Activated CD4-positive, alpha-beta memory T cell treated with anti-CD3 and anti-CD28 coated beads, Interleukin-2, amount 10 ng/mL, durations not matched to agents 7 days and 5 days (primary cell): ENCODE data around the gene PCDHA1. TPM values are rescaled to one million over a fixed set of nuclear protein-coding genes. Genes with fewer than 3 reads are reported as not detected.

Experiments used
- CTCF ChIA-PET: fragments of 350-600 bp; sonication (Branson Sonifier 250); formaldehyde crosslinking; loops from one replicate; lab custom pipeline; 2021; ENCODE audit warnings: antibody characterized with exemption, inconsistent platforms; lab: Charles Lee
- POLR2A ChIA-PET: fragments of 350-600 bp; sonication (Branson Sonifier 250); formaldehyde crosslinking; loops from one replicate; lab custom pipeline; 2021; ENCODE audit warnings: antibody characterized with exemption; lab: Charles Lee
- DNase-seq: peaks from one replicate; pipeline ENCODE4 v3.0.0-alpha.2; 2020
- H3K27ac Mint-ChIP-seq: one replicate; pipeline ENCODE4 v1.8.0; 2021; ENCODE audit warnings: mild to moderate bottlenecking, mixed read lengths
- H3K27me3 Mint-ChIP-seq: one replicate; pipeline ENCODE4 v1.8.0; 2021; ENCODE audit warnings: mixed read lengths
- H3K36me3 Mint-ChIP-seq: one replicate; pipeline ENCODE4 v1.8.0; 2021; ENCODE audit warnings: low read depth, mixed read lengths
- H3K4me1 Mint-ChIP-seq: one replicate; pipeline ENCODE4 v1.8.0; 2021; ENCODE audit warnings: mixed read lengths
- H3K4me3 Mint-ChIP-seq: one replicate; pipeline ENCODE4 v1.8.0; 2021; ENCODE audit warnings: mild to moderate bottlenecking, mixed read lengths
- H3K9me3 Mint-ChIP-seq: one replicate; pipeline ENCODE4 v1.8.0; 2021; ENCODE audit warnings: mixed read lengths
- total RNA-seq, 2 experiments: library from RNA; stranded (reverse); gene quantifications; one replicate each; pipeline ENCODE4 v1.2.3, GENCODE V29; 2021

PCDHA1 gene
- total RNA-seq, 2 experiments from 2014 or later, result not detected

DNA sequence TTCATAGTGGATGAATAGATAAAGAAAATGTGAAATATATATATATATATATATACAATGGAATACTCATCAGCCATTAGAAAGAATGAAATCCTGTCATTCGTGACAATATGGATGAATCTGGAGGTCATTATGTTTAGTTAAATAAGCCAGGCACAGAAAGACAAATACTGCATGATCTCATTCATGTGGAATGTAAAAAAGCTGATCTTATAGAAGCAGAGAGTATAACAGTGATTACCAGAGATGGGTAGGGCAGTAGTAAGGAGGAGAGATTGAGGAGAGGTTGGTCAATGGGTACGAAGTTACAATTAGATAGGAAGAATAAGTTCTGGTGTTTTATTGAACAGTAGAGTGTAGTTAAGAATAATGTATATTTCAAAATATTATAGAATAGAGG, 160.6 kb downstream of the PCDHA1 start:
- ChIA-PET POLR2A (no interaction called here), CTCF (no interaction called here)
- Mint-ChIP-seq H3K36me3 (no peaks in the 10 kb centered on the region), H3K27me3 (no peaks in the 10 kb centered on the region), H3K4me3 (no peak overlapping the region), H3K9me3 (peaks cover 4% of the 10 kb centered on the region), H3K4me1 (no peaks in the 10 kb centered on the region), H3K27ac (no peak overlapping the region)
- DNase-seq, result no peak

- CTCF ChIA-PET, result no interaction called here
- no peak overlapping the region for H3K4me3 Mint-ChIP-seq
- no peak for DNase-seq
- H3K27me3 Mint-ChIP-seq, result no peaks in the 10 kb centered on the region
- POLR2A ChIA-PET, result no interaction called here
- H3K9me3 Mint-ChIP-seq, result peaks cover 3% of the 10 kb centered on the region
- H3K36me3 Mint-ChIP-seq, result no peaks in the 10 kb centered on the region
- no peaks in the 10 kb centered on the region for H3K4me1 Mint-ChIP-seq
- no peak overlapping the region for H3K27ac Mint-ChIP-seq
These were observed 165.7 kb downstream of the PCDHA1 start for GRCh38 chr5:140951636-140952035.

GRCh38 chr5:140953234-140953633, 167.3 kb downstream of the PCDHA1 start:
- DNase-seq, result no peak
- H3K4me1 Mint-ChIP-seq, result no peaks in the 10 kb centered on the region
- CTCF ChIA-PET, result no interaction called here
- H3K27ac Mint-ChIP-seq, result no peak overlapping the region
- no peaks in the 10 kb centered on the region for H3K27me3 Mint-ChIP-seq
- no peaks in the 10 kb centered on the region for H3K36me3 Mint-ChIP-seq
- H3K9me3 Mint-ChIP-seq, result peaks cover 3% of the 10 kb centered on the region
- H3K4me3 Mint-ChIP-seq, result no peak overlapping the region
- POLR2A ChIA-PET, result no interaction called here

- no peak overlapping the region for H3K4me3 Mint-ChIP-seq
- peaks cover 16% of the 10 kb centered on the region for H3K27me3 Mint-ChIP-seq
- POLR2A ChIA-PET, result no interaction called here
- CTCF ChIA-PET, result no interaction called here
- no peaks in the 10 kb centered on the region for H3K4me1 Mint-ChIP-seq
- no peak overlapping the region for H3K27ac Mint-ChIP-seq
- no peaks in the 10 kb centered on the region for H3K36me3 Mint-ChIP-seq
- H3K9me3 Mint-ChIP-seq, result peaks cover 3% of the 10 kb centered on the region
- DNase-seq, result no peak
These were observed 176.2 kb downstream of the PCDHA1 start for GRCh38 chr5:140962190-140962589.

GRCh38 chr5:140964356-140964755, 178.4 kb downstream of the PCDHA1 start:
- ChIA-PET POLR2A (no interaction called here), CTCF (no interaction called here)
- no peak for DNase-seq
- Mint-ChIP-seq H3K9me3 (peaks cover 3% of the 10 kb centered on the region), H3K4me3 (no peak overlapping the region), H3K27me3 (peaks cover 24% of the 10 kb centered on the region), H3K36me3 (no peaks in the 10 kb centered on the region), H3K27ac (no peak overlapping the region), H3K4me1 (no peaks in the 10 kb centered on the region)

DNA sequence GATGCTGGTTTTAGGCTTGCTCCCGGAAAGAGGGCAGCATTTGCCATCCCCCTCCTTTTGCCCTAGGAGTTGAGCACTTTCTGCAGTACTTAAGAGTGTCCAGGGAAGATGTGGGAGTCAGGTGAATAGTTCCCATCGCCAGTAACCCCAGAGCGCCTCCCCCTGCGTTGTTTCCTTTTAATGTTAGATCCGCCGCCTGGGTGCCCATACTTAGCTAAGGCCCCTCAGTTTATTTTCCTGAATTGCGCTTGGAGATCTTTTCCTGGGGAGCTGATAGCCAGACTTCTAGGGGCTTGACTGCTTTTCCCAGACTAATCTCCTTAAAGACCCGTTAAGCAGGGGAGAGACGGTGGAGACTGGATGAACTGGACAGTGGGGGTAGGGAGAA, 180.0 kb downstream of the PCDHA1 start:
- Mint-ChIP-seq H3K36me3 (no peaks in the 10 kb centered on the region), H3K27ac (no peak overlapping the region), H3K4me3 (no peak overlapping the region), H3K27me3 (peaks cover 24% of the 10 kb centered on the region), H3K4me1 (no peaks in the 10 kb centered on the region), H3K9me3 (peaks cover 3% of the 10 kb centered on the region)
- no peak for DNase-seq
- CTCF ChIA-PET, result no interaction called here
- POLR2A ChIA-PET, result no interaction called here

- no peaks in the 10 kb centered on the region for H3K36me3 Mint-ChIP-seq
- H3K9me3 Mint-ChIP-seq, result peaks cover 3% of the 10 kb centered on the region
- ChIA-PET CTCF (no interaction called here), POLR2A (no interaction called here)
- DNase-seq, result no peak
- H3K4me3 Mint-ChIP-seq, result no peak within 1 kb of the TSS
- H3K27ac Mint-ChIP-seq, result no peak within 1 kb of the TSS
- no peaks in the 10 kb centered on the region for H3K4me1 Mint-ChIP-seq
- peaks cover 24% of the 10 kb centered on the region for H3K27me3 Mint-ChIP-seq
These were observed 180.6 kb downstream of the PCDHA1 start, which contains the start of gene PCDHAC2 for GRCh38 chr5:140966293-140967225. PCDHAC2 (plus strand) TSS chr5:140966476; CDS start chr5:140966767, 291 bp downstream.

GRCh38 chr5:140967226-140967893, 181.4 kb downstream of the PCDHA1 start:
- H3K4me3 Mint-ChIP-seq, result no peak overlapping the region
- peaks cover 3% of the 10 kb centered on the region for H3K9me3 Mint-ChIP-seq
- ChIA-PET POLR2A (no interaction called here), CTCF (no interaction called here)
- H3K27me3 Mint-ChIP-seq, result peaks cover 24% of the 10 kb centered on the region
- H3K36me3 Mint-ChIP-seq, result no peaks in the 10 kb centered on the region
- no peak overlapping the region for H3K27ac Mint-ChIP-seq
- no peaks in the 10 kb centered on the region for H3K4me1 Mint-ChIP-seq
- no peak for DNase-seq

GRCh38 chr5:140969880-140970279, 183.9 kb downstream of the PCDHA1 start:
- Mint-ChIP-seq H3K36me3 (no peaks in the 10 kb centered on the region), H3K4me1 (no peaks in the 10 kb centered on the region), H3K27me3 (peaks cover 16% of the 10 kb centered on the region), H3K27ac (no peak overlapping the region), H3K9me3 (peaks cover 3% of the 10 kb centered on the region), H3K4me3 (no peak overlapping the region)
- ChIA-PET CTCF (interaction anchor here (1.4 kb wide), 1 partner anchor 11 kb away, joined by 4 read pairs; no protein-coding TSS in a partner anchor), POLR2A (no interaction called here)
- no peak for DNase-seq

- no peaks in the 10 kb centered on the region for H3K27me3 Mint-ChIP-seq
- no peaks in the 10 kb centered on the region for H3K36me3 Mint-ChIP-seq
- H3K9me3 Mint-ChIP-seq, result no peaks in the 10 kb centered on the region
- POLR2A ChIA-PET, result no interaction called here
- H3K27ac Mint-ChIP-seq, result no peak overlapping the region
- no peak overlapping the region for H3K4me3 Mint-ChIP-seq
- no peak for DNase-seq
- CTCF ChIA-PET, result no interaction called here
- H3K4me1 Mint-ChIP-seq, result no peaks in the 10 kb centered on the region
These were observed 187.6 kb downstream of the PCDHA1 start for GRCh38 chr5:140973550-140973949.

DNA sequence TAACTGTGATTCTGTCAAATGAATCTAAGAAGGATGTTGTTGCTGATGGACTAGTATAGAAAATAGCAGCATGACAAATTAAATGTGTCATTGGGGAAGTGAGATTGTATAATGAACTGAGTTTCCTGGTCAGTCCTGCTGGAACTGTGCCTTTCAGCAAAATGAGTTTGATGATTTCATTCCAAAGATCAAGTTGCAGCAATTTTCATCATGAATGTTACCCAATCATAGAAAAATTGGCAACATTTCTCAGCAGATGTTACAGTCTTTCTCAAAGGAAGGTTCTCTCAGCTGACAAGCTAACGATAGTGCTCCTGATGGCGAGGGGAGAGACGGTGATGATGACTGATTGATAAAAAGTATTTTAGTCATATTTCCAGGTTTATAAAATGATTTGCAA, 191.1 kb downstream of the PCDHA1 start:
- POLR2A ChIA-PET, result no interaction called here
- no peak overlapping the region for H3K4me3 Mint-ChIP-seq
- no peak overlapping the region for H3K27ac Mint-ChIP-seq
- no peaks in the 10 kb centered on the region for H3K4me1 Mint-ChIP-seq
- H3K27me3 Mint-ChIP-seq, result no peaks in the 10 kb centered on the region
- H3K9me3 Mint-ChIP-seq, result no peaks in the 10 kb centered on the region
- no peak for DNase-seq
- CTCF ChIA-PET, result no interaction called here
- H3K36me3 Mint-ChIP-seq, result no peaks in the 10 kb centered on the region

DNA sequence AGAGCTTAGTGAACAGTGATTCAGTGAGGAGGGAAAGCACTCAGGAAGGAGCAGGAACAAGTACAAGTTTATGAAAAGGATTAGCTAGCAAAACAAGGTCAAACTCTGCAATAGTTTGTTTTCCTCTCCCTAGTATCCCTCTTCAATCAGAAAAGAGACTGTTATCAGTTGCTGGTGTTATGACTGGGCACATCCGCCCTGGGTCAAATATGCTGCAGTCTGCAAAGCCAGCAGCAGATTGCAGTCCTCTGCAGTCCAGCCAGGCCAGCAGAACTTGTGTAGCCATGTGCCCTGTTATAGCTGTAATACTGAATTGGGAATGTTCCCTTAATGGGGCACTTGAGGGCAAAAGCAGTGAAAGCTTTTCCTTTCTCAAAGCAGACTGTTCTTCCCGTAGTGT, 192.3 kb downstream of the PCDHA1 start:
- Mint-ChIP-seq H3K4me1 (no peaks in the 10 kb centered on the region), H3K27ac (no peak overlapping the region), H3K36me3 (no peaks in the 10 kb centered on the region), H3K27me3 (no peaks in the 10 kb centered on the region), H3K9me3 (no peaks in the 10 kb centered on the region), H3K4me3 (no peak overlapping the region)
- no peak for DNase-seq
- POLR2A ChIA-PET, result no interaction called here
- CTCF ChIA-PET, result no interaction called here

DNA sequence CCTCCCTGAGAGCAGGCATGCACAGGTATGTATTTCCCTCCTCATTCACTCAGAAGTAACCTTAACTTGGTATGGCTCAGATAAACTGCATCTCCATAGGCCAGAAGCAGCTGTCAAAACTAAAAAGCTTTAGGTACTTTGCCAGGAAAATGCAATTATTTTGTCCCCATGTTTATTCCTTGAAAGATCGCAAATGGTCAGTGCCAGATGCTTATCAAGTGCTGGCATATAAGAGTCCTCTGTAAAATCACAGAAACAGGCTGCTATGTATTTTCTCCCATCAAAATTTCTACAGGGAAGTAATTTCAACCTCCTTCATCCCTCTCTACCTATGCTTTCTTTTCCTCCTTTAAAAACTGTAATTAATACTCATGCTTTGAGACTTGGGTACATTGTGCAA, 193.0 kb downstream of the PCDHA1 start:
- ChIA-PET CTCF (no interaction called here), POLR2A (no interaction called here)
- no peaks in the 10 kb centered on the region for H3K4me1 Mint-ChIP-seq
- H3K9me3 Mint-ChIP-seq, result no peaks in the 10 kb centered on the region
- no peak overlapping the region for H3K4me3 Mint-ChIP-seq
- H3K27me3 Mint-ChIP-seq, result no peaks in the 10 kb centered on the region
- H3K36me3 Mint-ChIP-seq, result no peaks in the 10 kb centered on the region
- no peak overlapping the region for H3K27ac Mint-ChIP-seq
- DNase-seq, result no peak
